HepG2 (cell line): Measurements from ENCODE around the gene CNNM3. TPM values are rescaled to one million over a fixed set of nuclear protein-coding genes. Genes with fewer than 3 reads are reported as not detected.

Experiments used
- MYC ChIP-seq: sonication (generic); formaldehyde crosslinking; IDR thresholded peaks from 2 replicates; pipeline ENCODE4 v1.9.0; 2021; ENCODE audit warnings: missing genetic modification reagents, borderline replicate concordance
- SMARCC2 ChIP-seq: fragments of 450-650 bp; IDR thresholded peaks from 2 replicates; pipeline ENCODE4 v1.6.1; 2017; ENCODE audit warnings: antibody characterized with exemption, mild to moderate bottlenecking
- SOX6 ChIP-seq, 2 experiments: fragments of 450-650 bp in 1 of 2; sonication (generic) in 1 of 2; formaldehyde crosslinking in 1 of 2; IDR thresholded peaks; 2 replicates each; pipeline versions ENCODE4 v1.4.0 to v1.6.1; 2017 to 2020; ENCODE audit warnings: antibody characterized with exemption in 1 of 2, mild to moderate bottlenecking in 1 of 2, missing genetic modification reagents in 1 of 2
- TBX2 ChIP-seq: sonication (generic); formaldehyde crosslinking; IDR thresholded peaks from 2 replicates; pipeline ENCODE4 v1.5.0; 2020; ENCODE audit warnings: missing genetic modification reagents, mild to moderate bottlenecking, borderline replicate concordance
- TCF7 ChIP-seq: sonication (generic); IDR thresholded peaks from 2 replicates; pipeline ENCODE4 v1.6.1; 2016; ENCODE audit warnings: antibody characterized with exemption, low read depth
- ZKSCAN8 ChIP-seq: IDR thresholded peaks from 2 replicates; pipeline ENCODE4 v1.6.1; 2016; ENCODE audit warnings: borderline replicate concordance, missing genetic modification reagents, missing compliant biosample characterization
- ZNF230 ChIP-seq: sonication (generic); formaldehyde crosslinking; IDR thresholded peaks from 2 replicates; pipeline ENCODE4 v1.4.0; 2020; ENCODE audit warnings: mild to moderate bottlenecking, missing genetic modification reagents
- ZNF263 ChIP-seq: sonication (generic); formaldehyde crosslinking; IDR thresholded peaks from 2 replicates; pipeline ENCODE4 v1.4.0; 2020; ENCODE audit warnings: missing genetic modification reagents
- ZNF3 ChIP-seq: IDR thresholded peaks from 2 replicates; pipeline ENCODE4 v1.7.0; 2017; ENCODE audit warnings: inconsistent platforms
- ZNF598 ChIP-seq: sonication (generic); formaldehyde crosslinking; IDR thresholded peaks from 2 replicates; pipeline ENCODE4 v1.5.1; 2020; ENCODE audit warnings: mild to moderate bottlenecking, missing genetic modification reagents, borderline replicate concordance
- ZSCAN22 ChIP-seq: sonication (generic); formaldehyde crosslinking; IDR thresholded peaks from 2 replicates; pipeline ENCODE4 v1.4.0; 2020; ENCODE audit warnings: mild to moderate bottlenecking, missing genetic modification reagents
- polyA plus RNA-seq, 8 experiments: library from polyadenylated mRNA; depleted of rRNA in 3 of 8; stranded (reverse) in 7 of 8; unstranded in 1 of 8; fragments of >200 nt; fragmentation: Illumina TruSeq in 4 of 8; extraction: Trizol in 4 of 8; gene quantifications; 2 replicates each; pipeline versions ENCODE4 v1.2.1 to v1.2.3, GENCODE V29; 2011 to 2016; ENCODE audit warnings: low read depth in 4 of 8, missing spikeins in 1 of 8, mixed read lengths in 1 of 8; ENCODE audit not compliant: insufficient read depth in 1 of 8
- total RNA-seq, 5 experiments: library from RNA; depleted of rRNA; stranded (reverse); fragments of >200 nt; fragmentation: Illumina TruSeq; extraction: Trizol; gene quantifications; 2 replicates each; pipeline ENCODE4 v1.2.3, GENCODE V29; 2016; ENCODE audit warnings: low read depth in 1 of 5
- TF ChIP-seq, protein P1 (sequence below): sonication (generic); formaldehyde crosslinking; IDR thresholded peaks from 2 replicates; pipeline ENCODE4 v1.4.0; 2020; ENCODE audit warnings: missing genetic modification reagents
- TF ChIP-seq, protein P2 (sequence below): sonication (generic); formaldehyde crosslinking; IDR thresholded peaks from 2 replicates; pipeline ENCODE4 v1.4.0; 2020; ENCODE audit warnings: missing genetic modification reagents, borderline replicate concordance
- TF ChIP-seq, protein P3 (sequence below), 2 experiments: fragments of 450-650 bp in 1 of 2; sonication (generic) in 1 of 2; formaldehyde crosslinking in 1 of 2; IDR thresholded peaks; 2 replicates each; pipeline versions ENCODE4 v1.6.1 to v1.8.0; 2016 to 2022; ENCODE audit warnings: antibody characterized with exemption in 1 of 2, mild to moderate bottlenecking in 1 of 2, missing genetic modification reagents in 1 of 2

CNNM3 gene
- total and polyA plus RNA-seq, 2 of the 13 experiments (the other 11 are each of a cell fraction or from before 2014, with no cell fraction given) = 21.2 to 27.9 TPM

DNA sequence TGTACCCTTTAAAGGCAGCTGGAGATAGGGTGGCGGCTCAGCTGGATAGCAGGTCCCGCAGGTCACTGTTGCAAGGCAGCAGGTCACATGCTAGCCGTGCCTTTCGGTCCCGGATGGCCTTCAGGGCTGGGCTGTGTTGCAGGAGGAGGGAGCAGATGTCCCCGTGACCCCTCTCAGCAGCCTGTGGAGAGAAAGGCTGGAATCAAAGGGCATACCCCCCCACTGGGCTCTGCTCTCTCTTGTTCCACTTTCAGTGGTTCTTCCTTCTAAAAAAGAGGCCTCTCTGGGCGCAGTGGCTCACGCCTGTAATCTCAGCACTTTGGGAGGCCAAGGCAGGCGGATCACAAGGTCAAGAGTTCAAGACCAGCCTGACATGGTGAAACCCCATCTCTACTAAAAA lies 32.2 kb downstream of the CNNM3 start (continued):
- TF ChIP-seq, protein P1, sequence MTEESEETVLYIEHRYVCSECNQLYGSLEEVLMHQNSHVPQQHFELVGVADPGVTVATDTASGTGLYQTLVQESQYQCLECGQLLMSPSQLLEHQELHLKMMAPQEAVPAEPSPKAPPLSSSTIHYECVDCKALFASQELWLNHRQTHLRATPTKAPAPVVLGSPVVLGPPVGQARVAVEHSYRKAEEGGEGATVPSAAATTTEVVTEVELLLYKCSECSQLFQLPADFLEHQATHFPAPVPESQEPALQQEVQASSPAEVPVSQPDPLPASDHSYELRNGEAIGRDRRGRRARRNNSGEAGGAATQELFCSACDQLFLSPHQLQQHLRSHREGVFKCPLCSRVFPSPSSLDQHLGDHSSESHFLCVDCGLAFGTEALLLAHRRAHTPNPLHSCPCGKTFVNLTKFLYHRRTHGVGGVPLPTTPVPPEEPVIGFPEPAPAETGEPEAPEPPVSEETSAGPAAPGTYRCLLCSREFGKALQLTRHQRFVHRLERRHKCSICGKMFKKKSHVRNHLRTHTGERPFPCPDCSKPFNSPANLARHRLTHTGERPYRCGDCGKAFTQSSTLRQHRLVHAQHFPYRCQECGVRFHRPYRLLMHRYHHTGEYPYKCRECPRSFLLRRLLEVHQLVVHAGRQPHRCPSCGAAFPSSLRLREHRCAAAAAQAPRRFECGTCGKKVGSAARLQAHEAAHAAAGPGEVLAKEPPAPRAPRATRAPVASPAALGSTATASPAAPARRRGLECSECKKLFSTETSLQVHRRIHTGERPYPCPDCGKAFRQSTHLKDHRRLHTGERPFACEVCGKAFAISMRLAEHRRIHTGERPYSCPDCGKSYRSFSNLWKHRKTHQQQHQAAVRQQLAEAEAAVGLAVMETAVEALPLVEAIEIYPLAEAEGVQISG (CRISPR knock-in tag) = peak; percentile 43; the same call in 1 of the 2 replicates
- TF ChIP-seq TCF7 (no peak), MYC (CRISPR knock-in tag) (peak; percentile 27; the same call in 1 of the 2 replicates), ZNF598 (CRISPR knock-in tag) (0 out of 2 replicates have a peak, but pooled peaks have one; percentile 28), ZKSCAN8 (CRISPR knock-in tag) (no peak), ZNF3 (CRISPR knock-in tag) (no peak), SMARCC2 (no peak), ZSCAN22 (CRISPR knock-in tag) (no peak), TBX2 (CRISPR knock-in tag) (peak; percentile 33; the same call in 1 of the 2 replicates), ZNF230 (CRISPR knock-in tag) (no peak), SOX6 (IDR thresholded peaks at IDR 0.05) (no peak), SOX6 (CRISPR knock-in tag; IDR thresholded peaks at IDR 0.05) (peak; percentile 29), ZNF263 (peak; percentile 47; the same call in 1 of the 2 replicates)
- TF ChIP-seq, protein P2, sequence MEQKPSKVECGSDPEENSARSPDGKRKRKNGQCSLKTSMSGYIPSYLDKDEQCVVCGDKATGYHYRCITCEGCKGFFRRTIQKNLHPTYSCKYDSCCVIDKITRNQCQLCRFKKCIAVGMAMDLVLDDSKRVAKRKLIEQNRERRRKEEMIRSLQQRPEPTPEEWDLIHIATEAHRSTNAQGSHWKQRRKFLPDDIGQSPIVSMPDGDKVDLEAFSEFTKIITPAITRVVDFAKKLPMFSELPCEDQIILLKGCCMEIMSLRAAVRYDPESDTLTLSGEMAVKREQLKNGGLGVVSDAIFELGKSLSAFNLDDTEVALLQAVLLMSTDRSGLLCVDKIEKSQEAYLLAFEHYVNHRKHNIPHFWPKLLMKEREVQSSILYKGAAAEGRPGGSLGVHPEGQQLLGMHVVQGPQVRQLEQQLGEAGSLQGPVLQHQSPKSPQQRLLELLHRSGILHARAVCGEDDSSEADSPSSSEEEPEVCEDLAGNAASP (CRISPR knock-in tag) = peak; percentile 31; the same call in 1 of the 2 replicates
- TF ChIP-seq, protein P3, sequence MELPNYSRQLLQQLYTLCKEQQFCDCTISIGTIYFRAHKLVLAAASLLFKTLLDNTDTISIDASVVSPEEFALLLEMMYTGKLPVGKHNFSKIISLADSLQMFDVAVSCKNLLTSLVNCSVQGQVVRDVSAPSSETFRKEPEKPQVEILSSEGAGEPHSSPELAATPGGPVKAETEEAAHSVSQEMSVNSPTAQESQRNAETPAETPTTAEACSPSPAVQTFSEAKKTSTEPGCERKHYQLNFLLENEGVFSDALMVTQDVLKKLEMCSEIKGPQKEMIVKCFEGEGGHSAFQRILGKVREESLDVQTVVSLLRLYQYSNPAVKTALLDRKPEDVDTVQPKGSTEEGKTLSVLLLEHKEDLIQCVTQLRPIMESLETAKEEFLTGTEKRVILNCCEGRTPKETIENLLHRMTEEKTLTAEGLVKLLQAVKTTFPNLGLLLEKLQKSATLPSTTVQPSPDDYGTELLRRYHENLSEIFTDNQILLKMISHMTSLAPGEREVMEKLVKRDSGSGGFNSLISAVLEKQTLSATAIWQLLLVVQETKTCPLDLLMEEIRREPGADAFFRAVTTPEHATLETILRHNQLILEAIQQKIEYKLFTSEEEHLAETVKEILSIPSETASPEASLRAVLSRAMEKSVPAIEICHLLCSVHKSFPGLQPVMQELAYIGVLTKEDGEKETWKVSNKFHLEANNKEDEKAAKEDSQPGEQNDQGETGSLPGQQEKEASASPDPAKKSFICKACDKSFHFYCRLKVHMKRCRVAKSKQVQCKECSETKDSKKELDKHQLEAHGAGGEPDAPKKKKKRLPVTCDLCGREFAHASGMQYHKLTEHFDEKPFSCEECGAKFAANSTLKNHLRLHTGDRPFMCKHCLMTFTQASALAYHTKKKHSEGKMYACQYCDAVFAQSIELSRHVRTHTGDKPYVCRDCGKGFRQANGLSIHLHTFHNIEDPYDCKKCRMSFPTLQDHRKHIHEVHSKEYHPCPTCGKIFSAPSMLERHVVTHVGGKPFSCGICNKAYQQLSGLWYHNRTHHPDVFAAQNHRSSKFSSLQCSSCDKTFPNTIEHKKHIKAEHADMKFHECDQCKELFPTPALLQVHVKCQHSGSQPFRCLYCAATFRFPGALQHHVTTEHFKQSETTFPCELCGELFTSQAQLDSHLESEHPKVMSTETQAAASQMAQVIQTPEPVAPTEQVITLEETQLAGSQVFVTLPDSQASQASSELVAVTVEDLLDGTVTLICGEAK (IDR thresholded peaks at IDR 0.05) = no peak
- TF ChIP-seq, protein P3 (CRISPR knock-in tag; IDR thresholded peaks at IDR 0.05) = 0 out of 2 replicates have a peak, but pooled peaks have one; percentile 25
